ENCODE measurements around the gene TMPRSS4. TPM values are rescaled to one million over a fixed set of nuclear protein-coding genes. Genes with fewer than 3 reads are reported as not detected.

Gene TMPRSS4
- total and polyA plus RNA-seq, 2 donors (not counting 1 experiment from before 2014, with no cell fraction given), result not detected

- ChIA-PET CTCF (interaction anchor here (0.9 kb wide), 1 partner anchor 350 kb away, joined by 3 read pairs; no protein-coding TSS in a partner anchor), POLR2A (no interaction called here)
- Mint-ChIP-seq H3K9me3 (ENCODE audit: insufficient read depth) (no peaks in the 10 kb centered on the region), H3K27me3 (peaks cover 68% of the 10 kb centered on the region), H3K27ac (no peak overlapping the region), H3K4me1 (peaks cover 9% of the 10 kb centered on the region), H3K4me3 (no peak overlapping the region)
- Histone ChIP-seq H3K4me1 (ENCODE audit: control insufficient read depth in 2 of 2, insufficient read depth in 2 of 2, low read length in 2 of 2) (peaks cover 8% of the 10 kb centered on the region in 2 donors), H3K9ac (ENCODE audit: low read length) (no peak overlapping the region), H3K79me2 (ENCODE audit: control insufficient read depth, insufficient read depth, low read length) (no peaks in the 10 kb centered on the region), H3K4me3 (ENCODE audit: control extremely low read depth in 1 of 5, extremely low read depth in 1 of 5, insufficient read depth in 1 of 5, low read depth in 2 of 5, low read length in 4 of 5) (no peak overlapping the region), H3K27me3 (replicated peaks in 1 of 4; ENCODE audit: control extremely low read depth in 1 of 4, control insufficient read depth in 3 of 4, insufficient read depth in 4 of 4, low read length in 3 of 4) (peaks cover 0 to 67% (median 33%) of the 10 kb centered on the region in 4 experiments), H2AFZ (ENCODE audit: insufficient read depth, low read depth, low read length, poor library complexity, severe bottlenecking) (no peak overlapping the region), H3K4me2 (replicated peaks; ENCODE audit: low read depth, low read length, poor library complexity, severe bottlenecking) (no peak overlapping the region), H4K20me1 (ENCODE audit: control insufficient read depth, insufficient read depth, low read length, poor library complexity, severe bottlenecking) (no peaks in the 10 kb centered on the region), H3K9me3 (ENCODE audit: control extremely low read depth in 1 of 3, control insufficient read depth in 2 of 3, insufficient read depth in 1 of 3, low read length in 2 of 3) (peaks cover 0 to 6% (median 0%) of the 10 kb centered on the region in 3 donors), H3K27ac (ENCODE audit: low read length in 2 of 2) (no peak overlapping the region), H3K36me3 (replicated peaks in 1 of 2; ENCODE audit: control extremely low read depth in 1 of 2, control insufficient read depth in 1 of 2, extremely low read depth in 1 of 2, insufficient read depth in 2 of 2, low read length in 1 of 2) (no peaks in the 10 kb centered on the region)
- TF ChIP-seq CTCF (IDR thresholded peaks at IDR 0.05) (no peak), EZH2 (IDR thresholded peaks at IDR 0.05; ENCODE audit: borderline replicate concordance, insufficient read depth, low read depth, low read length, poor library complexity, severe bottlenecking) (no peak)
- intact Hi-C loops (cut with micrococcal nuclease), result no loop called here
- DNase-seq (no peak), ATAC-seq (ENCODE audit: low read depth) (no peak)
- WGBS (ENCODE audit: insufficient coverage), result 75% methylated on average over 8 of the region's 10 CpGs
Measured at GRCh38 chr11:118157186-118157895, 80.5 kb downstream of the TMPRSS4 start.

GRCh38 chr11:118161786-118162185 lies 84.9 kb downstream of the TMPRSS4 start:
- Mint-ChIP-seq H3K4me3 (no peak overlapping the region), H3K27me3 (peaks cover 47% of the 10 kb centered on the region), H3K4me1 (no peaks in the 10 kb centered on the region), H3K27ac (no peak overlapping the region), H3K9me3 (ENCODE audit: insufficient read depth) (no peaks in the 10 kb centered on the region)
- no peak overlapping the region for H3K27ac ChIP-seq (ENCODE audit: low read length in 2 of 2)
- no peaks in the 10 kb centered on the region for H3K36me3 ChIP-seq (replicated peaks in 1 of 2; ENCODE audit: control extremely low read depth in 1 of 2, control insufficient read depth in 1 of 2, extremely low read depth in 1 of 2, insufficient read depth in 2 of 2, low read length in 1 of 2)
- no peak overlapping the region for H2AFZ ChIP-seq (ENCODE audit: insufficient read depth, low read depth, low read length, poor library complexity, severe bottlenecking)
- DNase-seq (no peak), ATAC-seq (ENCODE audit: low read depth) (no peak)
- POLR2A ChIA-PET, result no interaction called here
- WGBS (ENCODE audit: insufficient coverage), result 55% methylated on average over 3 of the region's 6 CpGs
- CTCF ChIA-PET, result interaction anchor here (2.0 kb wide), 1 partner anchor 10 kb away, joined by 5 read pairs; no protein-coding TSS in a partner anchor
- H3K4me1 ChIP-seq (ENCODE audit: control insufficient read depth in 2 of 2, insufficient read depth in 2 of 2, low read length in 2 of 2), result no peaks in the 10 kb centered on the region
- TF ChIP-seq CTCF (IDR thresholded peaks at IDR 0.05) (no peak), EZH2 (IDR thresholded peaks at IDR 0.05; ENCODE audit: borderline replicate concordance, insufficient read depth, low read depth, low read length, poor library complexity, severe bottlenecking) (no peak)
- no peaks in the 10 kb centered on the region for H3K79me2 ChIP-seq (ENCODE audit: control insufficient read depth, insufficient read depth, low read length)
- intact Hi-C loops (cut with micrococcal nuclease), result no loop called here
- H3K4me3 ChIP-seq (ENCODE audit: control extremely low read depth in 1 of 5, extremely low read depth in 1 of 5, insufficient read depth in 1 of 5, low read depth in 2 of 5, low read length in 4 of 5), result no peak overlapping the region
- peaks cover 0 to 31% (median 8%) of the 10 kb centered on the region in 4 experiments for H3K27me3 ChIP-seq (replicated peaks in 1 of 4; ENCODE audit: control extremely low read depth in 1 of 4, control insufficient read depth in 3 of 4, insufficient read depth in 4 of 4, low read length in 3 of 4)
- no peaks in the 10 kb centered on the region for H3K9me3 ChIP-seq (ENCODE audit: control extremely low read depth in 1 of 3, control insufficient read depth in 2 of 3, insufficient read depth in 1 of 3, low read length in 2 of 3)
- H4K20me1 ChIP-seq (ENCODE audit: control insufficient read depth, insufficient read depth, low read length, poor library complexity, severe bottlenecking), result no peaks in the 10 kb centered on the region
- H3K9ac ChIP-seq (ENCODE audit: low read length), result no peak overlapping the region
- no peak overlapping the region for H3K4me2 ChIP-seq (replicated peaks; ENCODE audit: low read depth, low read length, poor library complexity, severe bottlenecking)

Measured in B cell (primary cell).